Measurements from ENCODE around the gene TAF1C.

Gene TAF1C

GRCh38 chr16:84199097-84199496 lies 12.2 kb upstream of the TAF1C start:
- no peak for TF ChIP-seq CTCF (conservative IDR thresholded peaks at IDR 0.05; ENCODE audit: control insufficient read depth, insufficient read depth, low read depth, low read length)
- no peak overlapping the region for H3K4me3 ChIP-seq (ENCODE audit: control insufficient read depth, low read depth, low read length)
- DNase-seq (ENCODE audit: low read depth) = no peak

- peak; percentile 79 for DNase-seq (ENCODE audit: low read depth)
- no peak for TF ChIP-seq CTCF (conservative IDR thresholded peaks at IDR 0.05; ENCODE audit: control insufficient read depth, insufficient read depth, low read depth, low read length)
- no peak overlapping the region for H3K4me3 ChIP-seq (ENCODE audit: control insufficient read depth, low read depth, low read length)
These were observed 11.5 kb upstream of the TAF1C start for GRCh38 chr16:84198401-84198800.

GRCh38 chr16:84197466-84198128 lies 10.7 kb upstream of the TAF1C start:
- no peak for DNase-seq (ENCODE audit: low read depth)
- TF ChIP-seq CTCF (conservative IDR thresholded peaks at IDR 0.05; ENCODE audit: control insufficient read depth, insufficient read depth, low read depth, low read length) = no peak

GRCh38 chr16:84196727-84197394 lies 10.0 kb upstream of the TAF1C start:
- no peak for TF ChIP-seq CTCF (conservative IDR thresholded peaks at IDR 0.05; ENCODE audit: control insufficient read depth, insufficient read depth, low read depth, low read length)
- H3K4me3 ChIP-seq (ENCODE audit: control insufficient read depth, low read depth, low read length) = no peak overlapping the region
- DNase-seq (ENCODE audit: low read depth) = no peak

More at GRCh38 chr16:84197466-84198128, 10.7 kb upstream of the TAF1C start:
- H3K4me3 ChIP-seq (ENCODE audit: control insufficient read depth, low read depth, low read length) = no peak overlapping the region

- TF ChIP-seq CTCF (conservative IDR thresholded peaks at IDR 0.05; ENCODE audit: control insufficient read depth, insufficient read depth, low read depth, low read length) = no peak
- H3K4me3 ChIP-seq (ENCODE audit: control insufficient read depth, low read depth, low read length) = no peak overlapping the region
- no peak for DNase-seq (ENCODE audit: low read depth)
These were observed 9.2 kb upstream of the TAF1C start for GRCh38 chr16:84196101-84196500.

GRCh38 chr16:84195201-84196093 lies 8.6 kb upstream of the TAF1C start:
- no peak overlapping the region for H3K4me3 ChIP-seq (ENCODE audit: control insufficient read depth, low read depth, low read length)
- no peak for TF ChIP-seq CTCF (conservative IDR thresholded peaks at IDR 0.05; ENCODE audit: control insufficient read depth, insufficient read depth, low read depth, low read length)
- no peak for DNase-seq (ENCODE audit: low read depth)
